Stimulated activated memory B cell treated with anti-CD40 and anti-IgM and Interleukin-4, amounts not matched to agents 10 μg/mL and 1 μg/mL and 100 μg/mL, for 72 hours (primary cell): ENCODE results near the gene EIF5A.
"Not testable (repeated sequence)": the region's sequence is repeated elsewhere in the genome, so short reads cannot be mapped to it uniquely, and the experiment has no call there.

Source experiments
- ATAC-seq: fragments of 150-1000 bp; cut with Tn5 transposase; 2 replicates; pipeline ENCODE4 v1.10.0; 2021
- H3K27ac Mint-ChIP-seq: one replicate; pipeline ENCODE4 v1.8.0; 2022; ENCODE audit warnings: mild to moderate bottlenecking, mixed read lengths
- H3K27me3 Mint-ChIP-seq: one replicate; pipeline ENCODE4 v1.8.0; 2022; ENCODE audit warnings: mixed read lengths
- H3K36me3 Mint-ChIP-seq: one replicate; pipeline ENCODE4 v1.8.0; 2022; ENCODE audit warnings: mixed read lengths
- H3K4me1 Mint-ChIP-seq: one replicate; pipeline ENCODE4 v1.8.0; 2022; ENCODE audit warnings: mixed read lengths
- H3K4me3 Mint-ChIP-seq: one replicate; pipeline ENCODE4 v1.8.0; 2022; ENCODE audit warnings: mild to moderate bottlenecking, moderate library complexity, mixed read lengths
- H3K9me3 Mint-ChIP-seq: one replicate; pipeline ENCODE4 v1.8.0; 2022; ENCODE audit warnings: mixed read lengths

The EIF5A gene

GRCh38 chr17:7328840-7329373, 21.5 kb downstream of the EIF5A start, which contains the start of gene NEURL4:
NEURL4 (minus strand) TSS chr17:7329335; CDS start chr17:7329312, 23 bp downstream.
- peak within 1 kb of the TSS; percentile 99 for H3K4me3 Mint-ChIP-seq
- ATAC-seq: peak; percentile 2
- no peaks in the 10 kb centered on the region for H3K27me3 Mint-ChIP-seq
- no peaks in the 10 kb centered on the region for H3K9me3 Mint-ChIP-seq
- peaks cover 67% of the 10 kb centered on the region for H3K4me1 Mint-ChIP-seq
- peaks cover 20% of the 10 kb centered on the region for H3K36me3 Mint-ChIP-seq
- peak within 1 kb of the TSS; percentile 99 for H3K27ac Mint-ChIP-seq

GRCh38 chr17:7329374-7329996, 22.1 kb downstream of the EIF5A start:
- ATAC-seq: peak; percentile 81
- no peaks in the 10 kb centered on the region for H3K27me3 Mint-ChIP-seq
- H3K9me3 Mint-ChIP-seq: no peaks in the 10 kb centered on the region
- peaks cover 67% of the 10 kb centered on the region for H3K4me1 Mint-ChIP-seq
- peak overlapping the region; percentile 99 for H3K27ac Mint-ChIP-seq
- peaks cover 14% of the 10 kb centered on the region for H3K36me3 Mint-ChIP-seq
- H3K4me3 Mint-ChIP-seq: peak overlapping the region; percentile 99

- ATAC-seq: peak; percentile 77
Observed at GRCh38 chr17:7329997-7330637, 22.7 kb downstream of the EIF5A start.

GRCh38 chr17:7330638-7331015, 23.2 kb downstream of the EIF5A start:
- Mint-ChIP-seq H3K9me3 (no peaks in the 10 kb centered on the region), H3K36me3 (peaks cover 6% of the 10 kb centered on the region), H3K27ac (peak overlapping the region; percentile 99), H3K4me3 (peak overlapping the region; percentile 99), H3K4me1 (peaks cover 77% of the 10 kb centered on the region), H3K27me3 (no peaks in the 10 kb centered on the region)
- no peak for ATAC-seq

More at GRCh38 chr17:7329997-7330637, 22.7 kb downstream of the EIF5A start:
- Mint-ChIP-seq H3K9me3 (no peaks in the 10 kb centered on the region), H3K4me3 (peak overlapping the region; percentile 99), H3K4me1 (peaks cover 72% of the 10 kb centered on the region), H3K27ac (peak overlapping the region; percentile 99), H3K36me3 (peaks cover 8% of the 10 kb centered on the region), H3K27me3 (no peaks in the 10 kb centered on the region)

GRCh38 chr17:7332111-7332510, 24.7 kb downstream of the EIF5A start:
- Mint-ChIP-seq H3K4me1 (peaks cover 83% of the 10 kb centered on the region), H3K9me3 (no peaks in the 10 kb centered on the region), H3K27me3 (no peaks in the 10 kb centered on the region), H3K27ac (peak overlapping the region; percentile 99), H3K36me3 (peaks cover 9% of the 10 kb centered on the region), H3K4me3 (peak overlapping the region; percentile 74)
- no peak for ATAC-seq

- Mint-ChIP-seq H3K36me3 (peaks cover 13% of the 10 kb centered on the region), H3K4me3 (peak overlapping the region; percentile 74), H3K4me1 (peaks cover 83% of the 10 kb centered on the region), H3K27ac (peak overlapping the region; percentile 99)
- H3K9me3 Mint-ChIP-seq, ATAC-seq, H3K27me3 Mint-ChIP-seq: not testable (repeated sequence)
Observed at GRCh38 chr17:7332600-7333069, 25.2 kb downstream of the EIF5A start.

- Mint-ChIP-seq H3K4me1 (peaks cover 78% of the 10 kb centered on the region), H3K27me3 (no peaks in the 10 kb centered on the region), H3K36me3 (peaks cover 14% of the 10 kb centered on the region), H3K4me3 (peak overlapping the region; percentile 92), H3K27ac (peak overlapping the region; percentile 85), H3K9me3 (no peaks in the 10 kb centered on the region)
- no peak for ATAC-seq
Observed at GRCh38 chr17:7334938-7335538, 27.6 kb downstream of the EIF5A start.

- peak overlapping the region; percentile 92 for H3K4me3 Mint-ChIP-seq
- H3K36me3 Mint-ChIP-seq: peaks cover 19% of the 10 kb centered on the region
- peaks cover 73% of the 10 kb centered on the region for H3K4me1 Mint-ChIP-seq
- peak overlapping the region; percentile 85 for H3K27ac Mint-ChIP-seq
- not testable (repeated sequence) for H3K27me3 Mint-ChIP-seq, ATAC-seq, H3K9me3 Mint-ChIP-seq
Observed at GRCh38 chr17:7335765-7336164, 28.3 kb downstream of the EIF5A start.

- Mint-ChIP-seq H3K4me1 (peaks cover 68% of the 10 kb centered on the region), H3K27ac (peak within 1 kb of the TSS; percentile 85), H3K9me3 (no peaks in the 10 kb centered on the region), H3K36me3 (peaks cover 22% of the 10 kb centered on the region), H3K27me3 (no peaks in the 10 kb centered on the region), H3K4me3 (peak within 1 kb of the TSS; percentile 92)
- peak; percentile 97 for ATAC-seq
Observed at GRCh38 chr17:7336240-7337175, 29.1 kb downstream of the EIF5A start, which contains the start of gene ACAP1. ACAP1 (plus strand) TSS chr17:7336529; CDS start chr17:7336735, 206 bp downstream.

- not testable (repeated sequence) for ATAC-seq, H3K27me3 Mint-ChIP-seq, H3K9me3 Mint-ChIP-seq
- Mint-ChIP-seq H3K4me1 (peaks cover 58% of the 10 kb centered on the region), H3K27ac (peak overlapping the region; percentile 85), H3K36me3 (peaks cover 32% of the 10 kb centered on the region), H3K4me3 (peak overlapping the region; percentile 92)
Observed at GRCh38 chr17:7337600-7337999, 30.2 kb downstream of the EIF5A start.

GRCh38 chr17:7340179-7340578, 32.8 kb downstream of the EIF5A start:
- no peaks in the 10 kb centered on the region for H3K9me3 Mint-ChIP-seq
- H3K4me3 Mint-ChIP-seq: no peak overlapping the region
- peaks cover 42% of the 10 kb centered on the region for H3K4me1 Mint-ChIP-seq
- no peaks in the 10 kb centered on the region for H3K27me3 Mint-ChIP-seq
- peak overlapping the region; percentile 42 for H3K27ac Mint-ChIP-seq
- H3K36me3 Mint-ChIP-seq: peaks cover 51% of the 10 kb centered on the region
- ATAC-seq: no peak

GRCh38 chr17:7341842-7342241, 34.4 kb downstream of the EIF5A start:
- Mint-ChIP-seq H3K4me3 (no peak overlapping the region), H3K4me1 (peaks cover 35% of the 10 kb centered on the region), H3K27ac (peak overlapping the region; percentile 4), H3K9me3 (no peaks in the 10 kb centered on the region), H3K27me3 (no peaks in the 10 kb centered on the region), H3K36me3 (peaks cover 63% of the 10 kb centered on the region)
- ATAC-seq: no peak

- H3K9me3 Mint-ChIP-seq: no peaks in the 10 kb centered on the region
- no peaks in the 10 kb centered on the region for H3K27me3 Mint-ChIP-seq
- peaks cover 21% of the 10 kb centered on the region for H3K4me1 Mint-ChIP-seq
- ATAC-seq: no peak
- H3K4me3 Mint-ChIP-seq: no peak overlapping the region
- H3K27ac Mint-ChIP-seq: peak overlapping the region; percentile 46
- peaks cover 71% of the 10 kb centered on the region for H3K36me3 Mint-ChIP-seq
Observed at GRCh38 chr17:7343250-7343649, 35.8 kb downstream of the EIF5A start.

GRCh38 chr17:7346761-7347614, 39.6 kb downstream of the EIF5A start:
- no peaks in the 10 kb centered on the region for H3K27me3 Mint-ChIP-seq
- peaks cover 72% of the 10 kb centered on the region for H3K36me3 Mint-ChIP-seq
- no peak overlapping the region for H3K27ac Mint-ChIP-seq
- no peaks in the 10 kb centered on the region for H3K9me3 Mint-ChIP-seq
- ATAC-seq: no peak
- peak overlapping the region; percentile 21 for H3K4me3 Mint-ChIP-seq
- H3K4me1 Mint-ChIP-seq: peaks cover 40% of the 10 kb centered on the region
